Kidney epithelial cell (primary cell): Measurements from ENCODE around the gene GYG2. TPM values are rescaled to one million over a fixed set of nuclear protein-coding genes. Genes with fewer than 3 reads are reported as not detected.
"Not testable (repeated sequence)": the region's sequence is repeated elsewhere in the genome, so short reads cannot be mapped to it uniquely, and the experiment has no call there.

ENCODE experiments used
- DNase-seq: peaks from one replicate; pipeline ENCODE4 v3.0.0-alpha.2; 2010; ENCODE audit warnings: low read depth
- H3K27me3 ChIP-seq: 2 replicates; pipeline ENCODE4 v1.6.0; 2011; ENCODE audit warnings: low read length; ENCODE audit not compliant: control insufficient read depth, insufficient read depth
- H3K36me3 ChIP-seq: 2 replicates; pipeline ENCODE4 v1.5.1; 2011; ENCODE audit warnings: low read length; ENCODE audit not compliant: control insufficient read depth, insufficient read depth
- H3K4me3 ChIP-seq: 2 replicates; pipeline ENCODE4 v1.5.1; 2011; ENCODE audit warnings: low read depth, mild to moderate bottlenecking, control low read depth, low read length
- total RNA-seq: library from RNA; depleted of rRNA; stranded (reverse); fragments of >200 nt; gene quantifications from 2 replicates; pipeline ENCODE4 v1.2.3, GENCODE V29; 2015
- TF ChIP-seq, protein P1 (sequence below): IDR thresholded peaks from 2 replicates; pipeline ENCODE4 v1.5.1; 2011; ENCODE audit warnings: mild to moderate bottlenecking, moderate library complexity, low read length, control low read depth, inconsistent platforms; ENCODE audit not compliant: insufficient read depth, poor library complexity, severe bottlenecking

Gene GYG2
- total RNA-seq, 1 donor from 2014 or later = 2.2 TPM

DNA sequence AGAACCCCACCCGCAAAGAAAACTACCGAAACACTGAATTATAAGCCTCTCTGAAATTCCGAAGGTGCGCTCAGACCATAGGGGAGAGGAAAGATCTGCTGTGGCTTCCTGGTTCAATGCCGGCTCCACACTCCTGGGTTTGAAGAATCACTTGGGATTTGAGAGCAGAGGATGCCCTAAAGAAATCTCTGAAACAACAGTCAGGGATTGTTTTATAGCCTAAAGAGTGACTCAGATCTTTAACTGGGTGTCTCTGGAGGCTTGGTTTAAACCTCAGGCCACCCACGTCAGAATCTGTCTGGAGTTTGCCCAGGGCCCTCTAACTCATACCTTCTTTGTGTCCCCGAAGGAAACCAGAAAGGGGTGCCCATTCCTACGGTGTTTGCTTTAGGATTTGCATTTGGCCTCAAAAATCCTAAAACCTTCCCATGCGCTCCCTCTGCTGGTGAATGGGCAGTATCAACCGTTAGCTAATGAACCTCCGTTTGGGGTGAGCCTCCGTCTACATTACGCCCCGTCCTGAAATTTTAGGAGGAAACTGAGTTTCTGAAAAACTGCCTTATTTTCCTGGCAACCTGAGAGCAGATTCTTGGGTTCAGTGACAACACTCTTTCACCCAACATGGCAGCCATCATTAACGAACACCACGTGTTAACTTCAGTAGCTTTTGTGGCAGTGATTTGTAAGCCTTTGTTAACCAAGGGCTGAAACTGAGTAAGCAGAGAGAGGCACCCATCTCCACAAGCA, 16.4 kb upstream of the GYG2 start:
- not testable (repeated sequence) for H3K36me3 ChIP-seq, DNase-seq, H3K4me3 ChIP-seq, H3K27me3 ChIP-seq
- TF ChIP-seq, protein P1, sequence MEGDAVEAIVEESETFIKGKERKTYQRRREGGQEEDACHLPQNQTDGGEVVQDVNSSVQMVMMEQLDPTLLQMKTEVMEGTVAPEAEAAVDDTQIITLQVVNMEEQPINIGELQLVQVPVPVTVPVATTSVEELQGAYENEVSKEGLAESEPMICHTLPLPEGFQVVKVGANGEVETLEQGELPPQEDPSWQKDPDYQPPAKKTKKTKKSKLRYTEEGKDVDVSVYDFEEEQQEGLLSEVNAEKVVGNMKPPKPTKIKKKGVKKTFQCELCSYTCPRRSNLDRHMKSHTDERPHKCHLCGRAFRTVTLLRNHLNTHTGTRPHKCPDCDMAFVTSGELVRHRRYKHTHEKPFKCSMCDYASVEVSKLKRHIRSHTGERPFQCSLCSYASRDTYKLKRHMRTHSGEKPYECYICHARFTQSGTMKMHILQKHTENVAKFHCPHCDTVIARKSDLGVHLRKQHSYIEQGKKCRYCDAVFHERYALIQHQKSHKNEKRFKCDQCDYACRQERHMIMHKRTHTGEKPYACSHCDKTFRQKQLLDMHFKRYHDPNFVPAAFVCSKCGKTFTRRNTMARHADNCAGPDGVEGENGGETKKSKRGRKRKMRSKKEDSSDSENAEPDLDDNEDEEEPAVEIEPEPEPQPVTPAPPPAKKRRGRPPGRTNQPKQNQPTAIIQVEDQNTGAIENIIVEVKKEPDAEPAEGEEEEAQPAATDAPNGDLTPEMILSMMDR = peak; percentile 61

DNA sequence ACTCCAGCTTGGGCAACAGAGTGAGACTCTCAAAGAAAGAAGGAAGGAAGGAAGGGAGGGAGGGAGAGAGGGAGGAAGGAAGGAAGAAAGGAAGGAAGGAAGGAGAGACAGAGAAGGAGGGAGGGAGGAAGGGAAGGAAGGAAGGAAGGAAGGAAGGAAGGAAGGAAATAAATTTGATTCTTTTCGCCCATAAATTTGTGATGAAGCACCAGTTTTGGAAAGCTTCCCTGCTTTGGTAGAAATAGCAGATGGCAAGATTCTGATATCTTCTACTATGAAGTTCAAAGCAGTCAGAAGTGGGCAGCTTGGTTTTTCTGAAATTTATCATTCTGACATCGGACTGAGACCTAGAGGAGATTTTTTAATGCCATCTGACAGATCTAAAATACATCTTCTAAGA, 11.7 kb upstream of the GYG2 start:
- no peak for DNase-seq
- Histone ChIP-seq H3K27me3 (no peaks in the 10 kb centered on the region), H3K4me3 (no peak overlapping the region), H3K36me3 (no peaks in the 10 kb centered on the region)
- TF ChIP-seq, protein P1 = no peak

- Histone ChIP-seq H3K4me3 (no peak overlapping the region), H3K36me3 (no peaks in the 10 kb centered on the region), H3K27me3 (no peaks in the 10 kb centered on the region)
- DNase-seq = no peak
- TF ChIP-seq, protein P1 = peak; percentile 45
These were observed 9.2 kb upstream of the GYG2 start for GRCh38 chrX:2819345-2820135.

GRCh38 chrX:2820136-2820771, 8.5 kb upstream of the GYG2 start:
- TF ChIP-seq, protein P1 = no peak
- Histone ChIP-seq H3K36me3 (no peaks in the 10 kb centered on the region), H3K4me3 (no peak overlapping the region), H3K27me3 (peaks cover under 1% of the 10 kb centered on the region)
- no peak for DNase-seq

DNA sequence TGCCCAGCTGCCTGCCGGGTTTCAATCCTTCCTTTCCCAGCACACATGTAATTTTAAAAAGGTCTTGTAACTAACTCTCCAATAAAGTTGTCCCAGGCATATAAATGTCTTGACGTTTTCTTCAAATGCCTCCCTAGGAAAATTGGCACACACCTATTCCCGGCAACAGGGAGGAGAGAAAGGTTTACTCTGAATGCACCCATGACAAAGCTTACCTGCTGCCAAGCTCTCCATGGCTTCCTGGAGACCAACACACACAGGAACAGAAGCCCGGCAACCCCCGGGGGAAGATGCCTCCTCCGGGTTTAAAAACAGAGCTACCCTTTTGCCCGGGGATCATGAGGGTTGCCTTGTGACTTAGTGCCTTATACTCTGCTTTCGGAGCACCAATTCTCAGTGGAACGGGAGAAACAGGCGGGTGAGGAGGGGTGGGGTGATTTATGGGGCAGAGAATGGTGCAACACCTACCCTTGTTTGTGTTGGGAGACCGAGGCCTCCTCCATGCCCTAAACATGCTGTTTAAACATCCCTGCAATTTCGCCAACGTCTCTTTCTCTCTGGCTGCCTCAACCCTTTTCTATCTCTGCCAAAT, 4.8 kb upstream of the GYG2 start:
- no peaks in the 10 kb centered on the region for H3K36me3 ChIP-seq

More for the DNA sequence above, 4.8 kb upstream of the GYG2 start:
- peaks cover 9% of the 10 kb centered on the region for H3K27me3 ChIP-seq
- DNase-seq = no peak
- TF ChIP-seq, protein P1 = no peak
- no peak overlapping the region for H3K4me3 ChIP-seq
